H1 (cell line): ENCODE measurements around the gene SLC35E4. TPM values are rescaled to one million over a fixed set of nuclear protein-coding genes. Genes with fewer than 3 reads are reported as not detected.

Experiments used
- CTCF ChIA-PET: fragments of 300-600 bp; sonication (Branson Sonifier 250); formaldehyde crosslinking; loops from one replicate; lab custom pipeline; 2021; ENCODE audit not compliant: partially characterized antibody; lab: Charles Lee
- POLR2A ChIA-PET: fragments of 300-600 bp; sonication (Branson Sonifier 250); formaldehyde crosslinking; loops from one replicate; lab custom pipeline; 2021; ENCODE audit warnings: inconsistent platforms; ENCODE audit not compliant: partially characterized antibody; lab: Charles Lee
- DNase-seq, 2 experiments: peaks; one replicate each; pipeline versions ENCODE4 v3.0.0 to v3.0.0-alpha.2; 2010 to 2022; ENCODE audit warnings: low spot score in 2 of 2, low read depth in 1 of 2, mixed read lengths in 1 of 2
- FAIRE-seq: peaks from 2 replicates; lab custom pipeline; 2011; peaks lifted over from hg19 to GRCh38; lab: Jason Lieb, UNC
- H2AFZ ChIP-seq: 2 replicates; pipeline ENCODE4 v1.8.1; 2012; ENCODE audit warnings: low read length, inconsistent platforms
- H2AK5ac ChIP-seq: 2 replicates; pipeline ENCODE4 v1.6.1; 2013; ENCODE audit warnings: low read depth, low read length
- H2BK120ac ChIP-seq: replicated peaks from 2 replicates; pipeline ENCODE3; 2013; ENCODE audit warnings: low read depth, low read length, inconsistent platforms
- H2BK12ac ChIP-seq: 2 replicates; pipeline ENCODE4 v1.6.1; 2013; ENCODE audit warnings: low read depth, low read length
- H2BK15ac ChIP-seq: 2 replicates; pipeline ENCODE4 v1.6.1; 2013; ENCODE audit warnings: low read length
- H2BK20ac ChIP-seq: 2 replicates; pipeline ENCODE4 v1.6.1; 2013; ENCODE audit warnings: low read length
- H2BK5ac ChIP-seq: 2 replicates; pipeline ENCODE4 v1.6.1; 2013; ENCODE audit warnings: low read depth, low read length
- H3K14ac ChIP-seq: 2 replicates; pipeline ENCODE4 v1.6.1; 2013; ENCODE audit warnings: inconsistent platforms; ENCODE audit not compliant: insufficient read length
- H3K18ac ChIP-seq: 2 replicates; pipeline ENCODE4 v1.6.1; 2013; ENCODE audit warnings: low read length; ENCODE audit errors: extremely low read depth
- H3K23ac ChIP-seq: 2 replicates; pipeline ENCODE4 v1.6.1; 2013; ENCODE audit warnings: inconsistent platforms; ENCODE audit not compliant: insufficient read length
- H3K23me2 ChIP-seq: 2 replicates; pipeline ENCODE4 v1.6.1; 2013; ENCODE audit warnings: low read depth, low read length
- H3K27ac ChIP-seq: 2 replicates; pipeline ENCODE4 v1.6.1; 2011; ENCODE audit warnings: low read depth, low read length, inconsistent platforms
- H3K27me3 ChIP-seq, 4 experiments: replicated peaks in 1 of 4; 1 replicate in 1 of 4; 2 replicates in 3 of 4; pipeline versions ENCODE4 v1.6.1 to v1.8.1; 2011 to 2013; ENCODE audit warnings: low read length in 3 of 4, mild to moderate bottlenecking in 3 of 4, inconsistent platforms in 2 of 4, mixed read lengths in 2 of 4, moderate library complexity in 1 of 4; ENCODE audit not compliant: control insufficient read depth in 3 of 4, insufficient read depth in 3 of 4; ENCODE audit errors: extremely low read depth in 1 of 4
- H3K36me3 ChIP-seq, 4 experiments: 2 replicates each; pipeline versions ENCODE4 v1.6.1 to v1.8.1; 2011 to 2013; ENCODE audit warnings: mild to moderate bottlenecking in 4 of 4, low read length in 3 of 4, moderate library complexity in 2 of 4, control low read depth in 1 of 4, inconsistent platforms in 1 of 4; ENCODE audit not compliant: insufficient read depth in 4 of 4, control insufficient read depth in 2 of 4
- H3K4ac ChIP-seq: replicated peaks from 2 replicates; pipeline ENCODE3; 2013; ENCODE audit warnings: low read length, low read depth, mixed read lengths, inconsistent platforms; ENCODE audit not compliant: insufficient read length
- H3K4me1 ChIP-seq, 4 experiments: replicated peaks in 1 of 4; 1 replicate in 1 of 4; 2 replicates in 3 of 4; pipeline versions ENCODE4 v1.6.1 to v1.8.1; 2011 to 2013; ENCODE audit warnings: low read length in 3 of 4, inconsistent platforms in 2 of 4, mixed read lengths in 1 of 4; ENCODE audit not compliant: insufficient read depth in 4 of 4, control insufficient read depth in 3 of 4
- H3K4me2 ChIP-seq, 2 experiments: 2 replicates each; pipeline versions ENCODE4 v1.6.1 to v1.8.1; 2011 to 2013; ENCODE audit warnings: low read depth in 2 of 2, low read length in 2 of 2, control low read depth in 1 of 2, inconsistent platforms in 1 of 2, mild to moderate bottlenecking in 1 of 2; ENCODE audit not compliant: insufficient read depth in 1 of 2
- H3K4me3 ChIP-seq, 4 experiments: fragments of 200-600, 300-600 bp in 1 of 4; sonication (generic), shearing (Covaris generic), sonication (Bioruptor Twin) in 1 of 4; 2 replicates each; pipeline versions ENCODE4 v1.5.1 to v1.8.1; 2011 to 2016; ENCODE audit warnings: low read length in 4 of 4, low read depth in 3 of 4, control low read depth in 2 of 4, inconsistent platforms in 2 of 4, mild to moderate bottlenecking in 2 of 4, mixed read lengths in 1 of 4, moderate library complexity in 1 of 4; ENCODE audit not compliant: insufficient read depth in 2 of 4; ENCODE audit errors: extremely low read depth in 1 of 4
- H3K56ac ChIP-seq: replicated peaks from 2 replicates; pipeline ENCODE3; 2013; ENCODE audit warnings: low read depth, mild to moderate bottlenecking, mixed read lengths, low read length, inconsistent platforms; ENCODE audit not compliant: insufficient read length
- H3K79me1 ChIP-seq: 2 replicates; pipeline ENCODE4 v1.6.1; 2013; ENCODE audit warnings: low read depth, low read length, control low read depth
- H3K79me2 ChIP-seq, 2 experiments: 2 replicates each; pipeline versions ENCODE4 v1.6.1 to v1.8.1; 2012 to 2013; ENCODE audit warnings: low read length in 2 of 2, mild to moderate bottlenecking in 2 of 2, inconsistent platforms in 1 of 2; ENCODE audit not compliant: insufficient read depth in 2 of 2, control insufficient read depth in 1 of 2
- H3K9ac ChIP-seq, 4 experiments: replicated peaks in 1 of 4; 1 replicate in 1 of 4; 2 replicates in 3 of 4; pipeline versions ENCODE4 v1.6.1 to v1.8.1; 2011 to 2013; ENCODE audit warnings: low read depth in 3 of 4, low read length in 3 of 4, control low read depth in 2 of 4, mild to moderate bottlenecking in 2 of 4, moderate library complexity in 2 of 4, inconsistent platforms in 1 of 4; ENCODE audit errors: extremely low read depth in 1 of 4
- H3K9me3 ChIP-seq, 2 experiments: 2 replicates each; pipeline versions ENCODE4 v1.6.1 to v1.8.1; 2012 to 2013; ENCODE audit warnings: mild to moderate bottlenecking in 2 of 2, moderate library complexity in 2 of 2, control low read depth in 1 of 2, inconsistent platforms in 1 of 2, low read depth in 1 of 2, low read length in 1 of 2, mixed read lengths in 1 of 2; ENCODE audit not compliant: insufficient read depth in 2 of 2
- H4K20me1 ChIP-seq, 2 experiments: replicated peaks in 1 of 2; 2 replicates each; pipeline versions ENCODE3 to v1.8.1; 2011 to 2013; ENCODE audit warnings: inconsistent platforms in 2 of 2, low read length in 2 of 2, mild to moderate bottlenecking in 1 of 2; ENCODE audit not compliant: insufficient read depth in 2 of 2, control insufficient read depth in 1 of 2
- H4K5ac ChIP-seq: 2 replicates; pipeline ENCODE4 v1.6.1; 2013; ENCODE audit warnings: low read length, low read depth, mixed read lengths, inconsistent platforms; ENCODE audit not compliant: insufficient read length
- H4K8ac ChIP-seq: 2 replicates; pipeline ENCODE4 v1.8.0; 2013; ENCODE audit warnings: mild to moderate bottlenecking, moderate library complexity, low read length, inconsistent platforms; ENCODE audit not compliant: insufficient read depth; ENCODE audit errors: extremely low read depth
- H4K91ac ChIP-seq: replicated peaks from 2 replicates; pipeline ENCODE3; 2013; ENCODE audit warnings: low read length, mixed read lengths, inconsistent platforms; ENCODE audit not compliant: insufficient read length
- CBX8 ChIP-seq: fragments of 300-800, 300-1000 bp; sonication (generic); IDR thresholded peaks from 2 replicates; pipeline ENCODE4 v1.7.1; 2016; ENCODE audit warnings: low read depth, low read length, borderline replicate concordance
- WGBS, 2 experiments: shearing (Covaris generic) in 1 of 2; methylation state at CpG; one replicate each; pipeline versions ENCODE4 v1.1.6 to v1.1.7; 2013 to 2015; ENCODE audit warnings: low lambda C conversion rate in 2 of 2, mixed read lengths in 2 of 2, inconsistent platforms in 1 of 2, low coverage in 1 of 2, missing lambda C conversion rate in 1 of 2; ENCODE audit not compliant: insufficient replicate concordance in 2 of 2, insufficient coverage in 1 of 2, insufficient read length in 1 of 2; ENCODE audit errors: extremely low coverage in 1 of 2, missing lambda C conversion rate in 1 of 2; 5-methylcytosine and 5-hydroxymethylcytosine counted together
- polyA plus RNA-seq, 7 experiments: library from polyadenylated mRNA; depleted of rRNA in 3 of 7; stranded (reverse) in 5 of 7; unstranded in 2 of 7; fragments of >200 nt in 5 of 7; fragments of 200-250 nt in 2 of 7; gene quantifications; 1 replicate in 5 of 7; 2 replicates in 1 of 7; 4 replicates in 1 of 7; pipeline versions ENCODE4 v1.2.1 to v1.2.3, GENCODE V29; 2011 to 2013; ENCODE audit warnings: missing spikeins in 2 of 7, mixed read lengths in 2 of 7
- total RNA-seq: library from RNA; stranded (reverse); fragmentation: NEBNext Ultra II Directional; extraction: Animal tissue kit (Norgen Biotek cat#: 25700); gene quantifications from 2 replicates; pipeline ENCODE4 v1.2.1, GENCODE V29; 2021
- TF ChIP-seq, protein P1 (sequence below): IDR thresholded peaks from 2 replicates; pipeline ENCODE4 v1.6.1; 2012; ENCODE audit warnings: inconsistent platforms

SLC35E4 gene
- total and polyA plus RNA-seq, 2 of the 8 experiments (the other 6 are each of a cell fraction or from before 2014, with no cell fraction given), result 5.1 to 5.6 TPM

GRCh38 chr22:30636226-30637077 lies 871 bp downstream of the SLC35E4 start:
- Histone ChIP-seq H3K36me3 (no peaks in the 10 kb centered on the region), H4K91ac (peak overlapping the region; percentile 90), H2BK12ac (peak overlapping the region; percentile 10; the same call in 1 of the 2 replicates), H3K79me1 (peaks cover 2% of the 10 kb centered on the region; the same call in 1 of the 2 replicates), H4K5ac (no peak overlapping the region), H3K56ac (no peak overlapping the region), H4K20me1 (no peaks in the 10 kb centered on the region), H2AFZ (peak overlapping the region; percentile 14; the same call in 1 of the 2 replicates), H2BK20ac (no peak overlapping the region), H3K14ac (no peak overlapping the region), H4K8ac (peak overlapping the region; percentile 76; the same call in 1 of the 2 replicates), H3K4me1 (peaks cover 0 to 22% (median 14%) of the 10 kb centered on the region in 4 experiments; a peak in 6 of 7 replicates), H2BK15ac (no peak overlapping the region; the same call in 1 of the 2 replicates), H3K4ac (peak overlapping the region; percentile 57), H2BK5ac (no peak overlapping the region), H2AK5ac (no peak overlapping the region), H3K23me2 (peaks cover 11% of the 10 kb centered on the region; the same call in 1 of the 2 replicates), H3K18ac (no peak overlapping the region; the same call in 1 of the 2 replicates), H3K27me3 (peaks cover 0 to 4% (median 0%) of the 10 kb centered on the region in 4 experiments; a peak in 2 of 7 replicates), H3K9me3 (peaks cover 0 to 5% of the 10 kb centered on the region in 2 experiments; a peak in 1 of 4 replicates), H3K27ac (no peak overlapping the region), H3K4me2 (peak overlapping the region; percentile 76 to 98), H2BK120ac (no peak overlapping the region), H3K9ac (peak overlapping the region in 1 of 4 experiments; percentile 50; a peak in 1 of 7 replicates), H3K23ac (no peak overlapping the region), H3K4me3 (peak overlapping the region; percentile 56 to 71 (median 63)), H3K79me2 (no peaks in the 10 kb centered on the region; a peak in 1 of 4 replicates)
- POLR2A ChIA-PET, result interaction anchor here (0.6 to 2.1 kb wide), 7 partner anchors 18 to 608 kb away, joined by 3 to 7 read pairs (median 3); no protein-coding TSS in a partner anchor
- CTCF ChIA-PET, result interaction anchor here (0.8 to 7.8 kb wide), 15 partner anchors 11 to 136 kb away, joined by 3 to 137 read pairs (median 14); partner anchors contain the start of genes DUSP18 and TCN2
- DNase-seq (peak in 1 of 2 experiments; percentile 55), FAIRE-seq (no peak)
- 85% methylated on average over 41 of the region's 45 CpGs; no CpG with 5 or more reads in 1 of the 2 experiments for WGBS, 2 experiments
- TF ChIP-seq, protein P1, sequence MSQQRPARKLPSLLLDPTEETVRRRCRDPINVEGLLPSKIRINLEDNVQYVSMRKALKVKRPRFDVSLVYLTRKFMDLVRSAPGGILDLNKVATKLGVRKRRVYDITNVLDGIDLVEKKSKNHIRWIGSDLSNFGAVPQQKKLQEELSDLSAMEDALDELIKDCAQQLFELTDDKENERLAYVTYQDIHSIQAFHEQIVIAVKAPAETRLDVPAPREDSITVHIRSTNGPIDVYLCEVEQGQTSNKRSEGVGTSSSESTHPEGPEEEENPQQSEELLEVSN, result 0 out of 2 replicates have a peak, but pooled peaks have one; percentile 11
- TF ChIP-seq CBX8, result no peak
